Endothelial cell of umbilical vein (primary cell): ENCODE data around the gene CENPP. TPM values are rescaled to one million over a fixed set of nuclear protein-coding genes. Genes with fewer than 3 reads are reported as not detected.

Experiments used
- BruUV-seq: library from RNA; stranded (reverse); fragments of 400-500 nt; replicated peaks from 2 replicates; lab custom pipeline; 2021; lab: Mats Ljungman, UMichigan
- CTCF ChIA-PET: fragments of 300-600, 350-600 bp; sonication (Branson Sonifier 250); formaldehyde crosslinking; loops from one replicate; lab custom pipeline; 2021; ENCODE audit warnings: antibody characterized with exemption, inconsistent platforms; lab: Charles Lee
- POLR2A ChIA-PET: fragments of 300-600, 350-600 bp; sonication (Branson Sonifier 250); formaldehyde crosslinking; loops from one replicate; lab custom pipeline; 2021; ENCODE audit warnings: antibody characterized with exemption, inconsistent platforms; lab: Charles Lee
- DNase-seq: peaks from one replicate; pipeline ENCODE4 v3.0.0-alpha.2; 2011; ENCODE audit warnings: low read depth, low spot score
- FAIRE-seq: peaks from 2 replicates; lab custom pipeline; 2011; peaks lifted over from hg19 to GRCh38; lab: Jason Lieb, UNC
- H2AFZ ChIP-seq: 2 replicates; pipeline ENCODE4 v1.6.0; 2012; ENCODE audit warnings: low read depth, low read length, control low read depth, inconsistent platforms
- H3K27ac ChIP-seq: 2 replicates; pipeline ENCODE4 v1.5.1; 2011; ENCODE audit warnings: low read depth, mild to moderate bottlenecking, control low read depth, low read length, moderate library complexity; ENCODE audit not compliant: insufficient read depth
- H3K27me3 ChIP-seq, 2 experiments: 2 replicates each; pipeline versions ENCODE4 v1.6.0 to v1.6.1; 2011; ENCODE audit warnings: low read length in 2 of 2, mixed read lengths in 1 of 2; ENCODE audit not compliant: control insufficient read depth in 2 of 2, insufficient read depth in 2 of 2
- H3K36me3 ChIP-seq, 2 experiments: 2 replicates in 1 of 2; 3 replicates in 1 of 2; pipeline ENCODE4 v1.5.1; 2011; ENCODE audit warnings: low read length in 2 of 2, mild to moderate bottlenecking in 1 of 2, moderate library complexity in 1 of 2; ENCODE audit not compliant: control insufficient read depth in 2 of 2, insufficient read depth in 2 of 2; ENCODE audit errors: extremely low read depth in 1 of 2
- H3K4me1 ChIP-seq: 3 replicates; pipeline ENCODE4 v1.5.1; 2011; ENCODE audit warnings: mild to moderate bottlenecking, low read length; ENCODE audit not compliant: control insufficient read depth, insufficient read depth; ENCODE audit errors: extremely low read depth
- H3K4me2 ChIP-seq: 2 replicates; pipeline ENCODE4 v1.6.1; 2011; ENCODE audit warnings: low read length, control low read depth, mixed read lengths; ENCODE audit not compliant: insufficient read depth
- H3K4me3 ChIP-seq, 3 experiments: fragments of 200-600 bp in 1 of 3; sonication (generic), shearing (Covaris generic) in 1 of 3; replicated peaks in 1 of 3; 2 replicates each; pipeline ENCODE4 v1.5.1; 2011 to 2016; ENCODE audit warnings: control low read depth in 3 of 3, low read length in 3 of 3, mild to moderate bottlenecking in 2 of 3, inconsistent platforms in 1 of 3, low read depth in 1 of 3, moderate library complexity in 1 of 3; ENCODE audit not compliant: insufficient read depth in 1 of 3
- H3K79me2 ChIP-seq: 2 replicates; pipeline ENCODE4 v1.6.0; 2012; ENCODE audit warnings: low read length, inconsistent platforms; ENCODE audit not compliant: control insufficient read depth, insufficient read depth
- H3K9ac ChIP-seq: replicated peaks from 2 replicates; pipeline ENCODE3; 2011; ENCODE audit warnings: low read length, control low read depth; ENCODE audit not compliant: insufficient read depth; ENCODE audit errors: extremely low read depth
- H3K9me1 ChIP-seq: replicated peaks from 3 replicates; pipeline ENCODE4 v1.6.0; 2011; ENCODE audit warnings: mild to moderate bottlenecking, low read length; ENCODE audit not compliant: control insufficient read depth, insufficient read depth; ENCODE audit errors: extremely low read depth
- H3K9me3 ChIP-seq: replicated peaks from 2 replicates; pipeline ENCODE4 v1.5.1; 2012; ENCODE audit warnings: low read length, inconsistent platforms; ENCODE audit not compliant: control insufficient read depth, insufficient read depth
- H4K20me1 ChIP-seq: replicated peaks from 2 replicates; pipeline ENCODE3; 2011; ENCODE audit warnings: mild to moderate bottlenecking, low read length; ENCODE audit not compliant: control insufficient read depth, insufficient read depth; ENCODE audit errors: extremely low read depth
- CTCF ChIP-seq, 2 donors: IDR thresholded peaks; 1 replicate in 1 of 2; 2 replicates in 1 of 2; pipeline ENCODE4 v1.5.1; 2011; ENCODE audit warnings: low read length in 2 of 2, mild to moderate bottlenecking in 2 of 2, moderate library complexity in 2 of 2, control low read depth in 1 of 2, inconsistent platforms in 1 of 2, low read depth in 1 of 2; ENCODE audit not compliant: insufficient read depth in 1 of 2; ENCODE audit errors: extremely low read depth in 1 of 2
- EZH2 ChIP-seq: IDR thresholded peaks from 2 replicates; pipeline ENCODE4 v1.6.1; 2012; ENCODE audit warnings: borderline replicate concordance, low read depth, mild to moderate bottlenecking, moderate library complexity, low read length, inconsistent platforms; ENCODE audit not compliant: severe bottlenecking
- FOS ChIP-seq: IDR thresholded peaks from 2 replicates; pipeline ENCODE4 v1.6.1; 2011; ENCODE audit warnings: mild to moderate bottlenecking, low read length, moderate library complexity, borderline replicate concordance; ENCODE audit not compliant: insufficient read depth
- GATA2 ChIP-seq: IDR thresholded peaks from 2 replicates; pipeline ENCODE4 v1.7.0; 2011; ENCODE audit warnings: low read depth, mild to moderate bottlenecking, moderate library complexity, mixed read lengths, low read length; ENCODE audit not compliant: insufficient read length, insufficient read depth
- JUN ChIP-seq: IDR thresholded peaks from 2 replicates; pipeline ENCODE4 v1.6.1; 2011; ENCODE audit warnings: borderline replicate concordance, low read depth; ENCODE audit not compliant: insufficient read length, insufficient read depth
- MAX ChIP-seq: IDR thresholded peaks from 2 replicates; pipeline ENCODE4 v1.6.1; 2011; ENCODE audit not compliant: insufficient read depth, insufficient read length
- MYC ChIP-seq: IDR thresholded peaks from one replicate; pipeline ENCODE4 v1.6.1; 2011; ENCODE audit warnings: mild to moderate bottlenecking, low read depth, low read length
- POLR2A ChIP-seq: IDR thresholded peaks from 2 replicates; pipeline ENCODE4 v1.6.1; 2012; ENCODE audit warnings: low read depth, mild to moderate bottlenecking, control low read depth, low read length
- POLR2AphosphoS5 ChIP-seq: IDR thresholded peaks from 2 replicates; pipeline ENCODE4 v1.6.1; 2012; ENCODE audit warnings: low read depth, mild to moderate bottlenecking, control low read depth, low read length, moderate library complexity; ENCODE audit not compliant: insufficient read depth
- dilution Hi-C: fragments of 300-500 bp; cut with MboI; formaldehyde crosslinking; loops from one replicate; pipeline ENCODE4 v1.15.0; 2019; ENCODE audit warnings: low sequenced_read_pairs; ENCODE audit not compliant: extremely low pct_ligation_motif_present
- intact Hi-C: fragments of 100-400 bp; cut with micrococcal nuclease; formaldehyde crosslinking; loops from one replicate; pipeline ENCODE4 v1.10.0; 2022
- polyA plus RNA-seq, 4 experiments: library from polyadenylated mRNA; depleted of rRNA in 3 of 4; stranded (reverse) in 3 of 4; unstranded in 1 of 4; fragments of >200 nt; gene quantifications; 2 replicates each; pipeline versions ENCODE4 v1.2.1 to v1.2.3, GENCODE V29; 2011 to 2012; ENCODE audit warnings: missing spikeins in 1 of 4
- total RNA-seq: library from RNA; stranded (reverse); gene quantifications from 2 replicates; pipeline ENCODE4 v1.2.3, GENCODE V29; 2021

Gene CENPP
- total and polyA plus RNA-seq, 2 donors (not counting 3 experiments of a cell fraction or from before 2014, with no cell fraction given): 1.2 to 12.0 TPM

DNA sequence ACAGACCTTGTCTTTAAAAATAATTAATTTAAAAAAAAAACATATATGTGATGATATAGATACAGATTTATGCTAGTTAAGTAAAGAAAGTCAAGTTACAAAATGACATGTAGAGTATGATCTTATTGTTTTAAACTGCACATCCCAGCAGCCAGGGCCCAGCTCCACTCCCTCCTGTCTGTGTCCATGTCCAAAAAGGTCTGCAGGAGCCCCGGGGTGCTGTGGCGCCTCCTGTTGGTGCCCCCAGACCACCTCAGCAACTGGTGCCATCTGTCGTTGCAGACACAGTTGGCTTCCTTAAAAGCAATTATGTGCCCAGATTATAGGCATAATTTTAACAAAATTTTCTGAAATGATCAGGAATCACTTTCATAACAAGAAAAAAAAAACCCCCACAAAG lies 310.9 kb downstream of the CENPP start:
- intact Hi-C loops: loop anchor here (10.0 kb wide), 1 partner anchor 382 kb away; no protein-coding TSS in a partner anchor
- no peak overlapping the region for H3K4me3 ChIP-seq
- dilution Hi-C loops: no loop called here
- ChIA-PET POLR2A (no interaction called here), CTCF (interaction anchor here (1.4 to 4.0 kb wide), 2 partner anchors 16 to 497 kb away, joined by 4 to 26 read pairs; no protein-coding TSS in a partner anchor)
- no peaks in the 10 kb centered on the region for H3K4me1 ChIP-seq
- no peaks in the 10 kb centered on the region for H3K79me2 ChIP-seq
- H3K36me3 ChIP-seq: peaks cover 8 to 39% of the 10 kb centered on the region in 2 experiments
- H3K9me1 ChIP-seq: no peaks in the 10 kb centered on the region
- FAIRE-seq: no peak
- no peak for DNase-seq
- no peaks in the 10 kb centered on the region for H3K27me3 ChIP-seq
- BruUV-seq: no TSS peak
- no peak overlapping the region for H3K4me2 ChIP-seq
- no peak overlapping the region for H3K9ac ChIP-seq
- no peak overlapping the region for H3K27ac ChIP-seq
- TF ChIP-seq POLR2A (no peak), MYC (no peak), GATA2 (no peak), POLR2AphosphoS5 (no peak), CTCF (IDR thresholded peaks at IDR 0.05; ENCODE audit: extremely low read depth in 1 of 2, insufficient read depth in 1 of 2, low read depth in 1 of 2, low read length in 2 of 2) (no peak), FOS (no peak), JUN (no peak), MAX (no peak), EZH2 (no peak)
- H4K20me1 ChIP-seq: no peaks in the 10 kb centered on the region
- H2AFZ ChIP-seq: no peak overlapping the region
- no peaks in the 10 kb centered on the region for H3K9me3 ChIP-seq
